AG08396 (cell line): ENCODE data around the gene NEK6.

ENCODE experiments used
- DNase-seq: peaks from one replicate; pipeline ENCODE4 v3.0.0; 2012; ENCODE audit warnings: low spot score, mixed read lengths

NEK6 gene

DNA sequence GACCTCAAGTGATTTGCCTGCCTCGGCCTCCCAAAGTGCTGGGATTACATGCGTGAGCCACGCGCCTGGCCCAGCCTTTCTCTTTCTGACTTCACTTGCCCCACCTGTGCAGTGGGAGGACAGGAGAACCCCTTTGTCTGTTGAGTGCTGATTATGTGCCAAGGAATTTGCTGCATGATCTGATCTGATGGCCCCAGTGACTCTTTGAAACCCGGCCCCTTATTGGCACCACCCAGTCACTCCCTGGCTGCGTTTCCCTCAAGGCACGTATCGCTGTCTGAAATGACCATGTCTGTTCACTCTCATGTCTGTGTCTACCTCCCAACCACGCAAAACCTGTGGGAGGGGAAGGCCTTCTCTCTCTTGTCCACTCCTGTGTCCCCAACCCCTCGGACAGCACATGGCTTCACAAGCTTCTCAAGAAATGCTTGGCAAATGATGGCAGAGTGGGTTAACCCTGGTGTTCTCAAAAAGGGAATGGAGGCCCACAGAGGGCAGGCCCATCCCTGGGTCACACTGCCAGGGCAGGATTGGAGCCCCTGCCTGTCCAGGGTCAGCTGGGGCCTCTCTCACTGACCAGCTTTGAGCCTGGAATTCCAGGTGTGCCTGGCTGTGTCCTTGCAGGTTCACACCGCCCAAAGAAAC, 21.9 kb downstream of the NEK6 start:
- DNase-seq: no peak

DNA sequence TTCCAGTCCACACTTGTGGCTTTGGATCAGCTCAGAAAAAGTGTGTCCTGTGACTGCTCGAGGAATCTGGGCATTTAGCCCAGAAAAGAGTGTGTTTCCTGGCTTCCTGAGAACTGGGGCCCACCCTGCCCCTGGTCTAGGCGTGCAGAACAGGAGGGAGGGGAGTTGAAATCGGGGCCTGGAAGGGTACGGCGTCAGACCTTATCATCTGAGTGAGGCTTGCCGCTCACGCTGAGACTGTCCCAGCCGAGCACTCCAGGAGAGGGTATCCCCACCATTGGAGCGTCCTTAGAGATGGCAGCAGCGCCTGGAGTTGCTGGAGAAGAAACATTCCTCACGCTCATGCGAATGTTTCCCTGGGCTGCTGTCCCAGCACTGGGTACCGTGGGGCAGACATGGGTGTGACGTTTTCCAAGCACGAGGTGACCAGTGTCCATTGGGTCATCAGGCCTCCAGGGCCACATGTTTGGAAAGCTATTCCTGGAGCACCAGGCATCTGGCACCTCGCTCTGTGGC, 22.5 kb downstream of the NEK6 start:
- peak; percentile 73 for DNase-seq

DNA sequence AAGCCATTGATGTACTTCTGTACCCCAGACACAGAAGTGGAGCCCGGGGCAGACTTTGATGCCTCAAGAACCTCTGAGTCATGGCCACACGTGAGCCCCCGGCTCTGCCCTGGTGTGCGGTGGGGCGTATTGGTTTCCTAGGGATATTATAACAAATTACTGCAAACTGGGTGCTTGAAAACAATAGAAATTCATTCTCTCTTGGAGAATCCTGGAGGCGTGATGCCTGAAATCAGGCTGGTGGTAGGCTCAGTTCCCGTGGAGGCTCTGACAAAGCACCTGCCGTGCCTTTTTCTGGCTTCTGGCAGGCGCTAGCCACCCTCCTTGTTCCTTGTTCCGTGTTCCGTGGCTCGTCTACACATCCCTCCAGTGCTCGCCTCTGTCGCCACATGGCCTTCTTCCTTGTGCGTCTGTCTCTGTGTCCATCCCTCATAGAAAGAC, 24.2 kb downstream of the NEK6 start:
- DNase-seq: no peak

DNA sequence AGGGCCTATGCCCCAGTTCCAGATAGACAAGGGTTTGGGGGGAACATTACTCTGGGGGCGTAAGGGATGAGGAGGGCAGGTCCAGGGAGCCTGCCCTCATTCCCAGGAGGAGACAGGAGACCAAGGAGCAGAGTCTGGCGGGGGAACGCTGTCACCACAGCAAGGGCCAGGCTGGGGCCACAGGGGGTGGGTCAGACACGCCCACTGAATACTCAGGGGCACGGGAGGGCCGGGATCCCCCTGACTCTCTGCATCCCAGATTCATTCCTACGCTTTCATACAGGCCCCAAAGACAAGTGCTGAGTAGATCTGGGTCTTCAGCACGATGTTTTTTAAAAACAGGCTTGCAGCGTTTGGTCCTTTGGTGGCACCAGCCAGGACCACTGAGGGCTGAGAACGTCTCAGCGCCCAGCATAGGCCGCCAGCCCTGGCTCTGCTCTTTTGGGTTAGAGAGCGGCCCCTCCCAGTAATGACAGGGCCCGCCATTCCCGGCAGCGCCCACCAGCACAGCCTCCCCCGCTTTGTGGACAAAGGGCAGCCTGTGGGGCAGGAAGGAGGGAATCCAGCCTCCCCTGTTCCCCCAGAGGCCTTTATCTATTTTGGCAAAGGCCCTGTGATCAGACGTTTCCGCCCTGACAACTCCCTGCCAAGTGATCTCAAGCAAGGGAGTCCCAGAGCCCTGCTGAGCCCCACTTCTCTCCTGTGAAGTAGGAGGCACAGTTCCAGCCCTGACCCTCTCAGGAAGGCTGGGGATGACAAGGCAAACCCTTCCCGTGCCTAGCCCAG, 24.9 kb downstream of the NEK6 start:
- DNase-seq: peak; percentile 31

DNA sequence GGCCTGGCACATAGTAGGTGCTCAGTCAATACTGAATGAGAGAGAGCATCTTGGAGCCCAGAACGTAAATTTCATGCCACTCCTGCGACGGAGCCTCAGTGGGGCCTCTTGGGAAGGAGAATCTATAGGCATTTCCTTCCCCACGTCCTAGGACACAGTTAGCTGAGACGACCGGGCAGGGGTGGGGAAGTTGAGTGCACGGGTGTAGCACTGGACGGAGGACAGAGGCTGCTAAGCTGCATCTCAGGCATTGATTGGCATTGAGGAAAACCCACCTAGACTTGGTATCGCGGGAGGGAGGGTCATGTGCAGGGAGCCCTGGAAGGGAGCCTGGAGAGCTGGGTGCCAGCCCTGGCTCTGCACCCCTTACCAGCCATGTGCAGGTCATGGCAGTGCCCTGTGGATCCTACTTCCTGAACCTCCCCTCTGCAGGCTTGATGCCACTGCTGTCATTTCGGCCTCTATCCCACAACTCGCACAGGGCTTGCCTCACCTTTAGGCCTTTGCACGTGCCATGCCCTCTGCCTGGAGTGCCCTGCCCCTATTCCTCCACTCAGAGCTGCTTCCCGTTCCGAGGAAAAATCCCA, 25.6 kb downstream of the NEK6 start:
- DNase-seq: no peak

DNA sequence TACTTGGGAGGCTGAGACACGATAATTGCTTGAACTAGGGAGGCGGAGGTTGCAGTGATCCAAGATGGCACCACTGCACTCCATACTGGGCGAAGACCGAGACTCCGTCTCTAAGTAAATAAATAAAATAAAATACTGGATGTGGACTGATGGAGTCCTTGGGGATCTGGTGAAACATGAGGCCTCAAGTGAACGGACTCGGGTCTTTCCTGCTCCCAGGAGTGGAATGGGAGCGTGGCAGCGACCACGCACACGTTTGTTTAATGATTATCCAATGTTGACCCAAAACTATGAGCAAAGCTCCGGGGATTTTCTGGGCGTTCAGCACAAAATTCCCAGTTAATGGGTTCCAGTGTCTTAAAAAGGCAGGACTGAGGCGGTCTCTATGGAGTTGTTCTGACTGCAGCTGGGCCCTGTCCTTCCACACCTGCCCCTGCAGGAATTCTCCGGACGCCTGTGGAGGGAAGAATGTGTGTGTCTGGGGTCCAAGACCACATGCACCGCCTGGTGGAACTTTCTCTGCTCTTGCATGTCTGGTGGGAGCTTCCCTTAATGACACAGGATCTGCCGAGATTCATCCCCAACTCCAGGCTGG, 26.6 kb downstream of the NEK6 start:
- DNase-seq: no peak

DNA sequence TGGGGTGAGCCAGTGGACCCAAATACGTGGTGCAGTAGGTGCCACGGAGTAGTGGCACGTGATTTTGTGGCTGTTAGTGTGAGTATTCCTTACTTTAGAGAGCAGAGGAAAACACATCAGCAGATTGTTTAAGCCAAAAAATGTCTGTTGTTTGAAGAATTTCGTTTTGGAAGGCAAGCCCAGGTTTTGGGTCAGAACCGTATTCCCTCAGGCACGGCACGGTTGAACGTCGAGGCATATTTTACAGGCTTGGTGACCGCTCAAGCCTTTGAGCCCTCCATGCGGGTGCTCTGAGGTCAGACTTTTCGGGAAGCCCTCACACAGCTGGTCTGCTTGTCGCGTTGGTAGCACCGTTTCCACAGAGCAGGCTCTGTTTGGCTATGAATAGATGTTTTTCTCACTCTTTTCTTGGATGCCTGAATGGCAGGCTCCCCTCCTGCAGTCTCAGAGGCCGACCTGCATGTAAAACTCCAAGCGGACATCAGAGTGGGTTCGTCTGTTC, 27.2 kb downstream of the NEK6 start:
- no peak for DNase-seq

DNA sequence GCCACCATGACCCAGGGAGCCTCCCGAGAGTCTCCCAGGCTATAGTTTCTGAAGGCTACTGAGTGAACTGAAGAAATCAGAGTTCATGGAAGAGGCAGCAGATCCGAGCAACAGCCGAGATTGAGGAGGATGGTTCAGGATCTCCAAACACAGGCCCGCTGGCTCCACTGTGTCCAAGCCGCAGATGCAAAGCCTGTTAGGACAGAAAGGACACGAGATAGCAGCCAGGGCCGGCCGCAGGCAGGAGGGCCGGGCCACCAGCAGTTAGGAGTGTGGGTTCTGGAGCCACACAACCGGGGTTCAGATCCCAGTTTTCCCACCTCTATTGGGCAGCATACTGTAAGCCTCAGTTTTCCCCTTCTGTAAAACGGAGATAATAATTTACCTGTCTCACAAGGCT, 27.7 kb downstream of the NEK6 start:
- no peak for DNase-seq

DNA sequence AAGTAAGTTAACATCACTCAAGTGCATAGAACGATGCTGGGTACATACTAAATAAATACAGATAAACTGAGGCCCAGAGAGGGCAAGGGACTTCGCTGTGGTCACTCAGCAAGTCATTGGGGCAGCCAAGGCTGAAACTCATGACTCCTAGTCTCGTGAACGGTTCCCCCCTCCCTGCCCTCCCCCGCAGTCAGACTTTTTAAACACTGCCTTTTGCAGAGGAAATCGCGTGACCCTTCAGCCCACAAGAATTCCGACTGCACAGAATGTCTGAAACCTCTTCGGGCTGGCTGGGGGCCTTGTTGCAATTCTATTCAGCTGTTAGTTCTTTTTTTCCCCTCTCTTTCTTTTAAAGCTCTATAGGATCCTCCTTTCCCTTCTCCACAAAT, 28.1 kb downstream of the NEK6 start:
- peak; percentile 88 for DNase-seq

DNA sequence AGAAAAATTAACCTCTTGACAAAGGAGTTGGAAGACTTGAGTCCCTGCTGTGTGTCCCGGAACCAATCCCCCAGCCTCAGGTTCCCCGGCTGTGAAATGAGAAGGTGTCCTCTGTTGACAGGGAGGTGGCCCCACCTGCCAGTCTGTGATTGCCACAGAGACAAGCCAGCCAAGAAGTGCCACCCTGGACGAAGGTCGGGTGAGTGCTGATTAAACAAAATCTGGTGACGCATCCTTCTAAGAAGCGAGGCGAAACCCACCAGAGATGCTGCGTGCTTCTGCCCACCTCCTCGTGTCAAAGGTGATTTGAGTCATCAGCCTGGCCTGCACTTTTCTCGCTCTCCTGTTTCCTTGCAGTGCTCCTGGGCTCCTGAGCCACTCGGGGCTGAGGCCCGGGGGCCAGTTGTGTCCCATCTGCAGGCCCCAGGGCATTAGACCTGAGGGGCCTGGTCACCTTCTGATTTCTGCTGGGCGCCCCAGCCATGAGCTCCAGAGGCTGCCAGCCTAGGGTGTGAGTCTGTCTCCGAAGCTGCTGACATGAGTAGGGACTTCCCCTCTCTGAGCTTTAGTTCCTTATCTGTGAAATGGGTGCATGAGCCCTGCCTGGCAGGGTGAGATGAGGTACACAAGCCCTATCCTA, 28.7 kb downstream of the NEK6 start:
- DNase-seq: peak; percentile 89

DNA sequence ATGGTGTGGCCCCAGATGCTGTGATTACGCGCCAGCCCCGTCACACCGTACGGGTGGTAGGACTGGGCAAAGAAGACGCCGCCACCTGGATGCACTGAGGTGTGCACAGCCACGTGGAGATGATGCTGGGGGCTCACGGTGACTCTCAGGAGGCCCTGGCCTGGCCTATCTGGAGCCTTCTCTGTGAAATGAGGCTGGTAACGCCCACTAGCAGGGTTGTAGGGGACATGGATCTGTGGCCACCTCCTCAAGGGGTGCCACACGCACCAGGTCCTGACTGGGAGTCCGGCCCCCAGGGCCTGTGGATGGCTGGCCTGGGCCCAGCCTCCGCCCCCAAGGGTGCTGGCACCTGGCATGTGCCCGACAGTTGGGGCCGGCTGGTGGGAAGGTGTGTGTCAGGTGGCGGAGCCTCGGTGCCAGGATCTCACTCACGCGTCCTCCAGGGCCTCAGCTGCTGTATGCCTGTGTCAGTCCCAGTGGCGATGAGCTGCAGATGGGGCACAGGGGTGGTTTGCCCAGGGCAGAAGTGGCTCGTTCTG, 32.4 kb downstream of the NEK6 start:
- no peak for DNase-seq

DNA sequence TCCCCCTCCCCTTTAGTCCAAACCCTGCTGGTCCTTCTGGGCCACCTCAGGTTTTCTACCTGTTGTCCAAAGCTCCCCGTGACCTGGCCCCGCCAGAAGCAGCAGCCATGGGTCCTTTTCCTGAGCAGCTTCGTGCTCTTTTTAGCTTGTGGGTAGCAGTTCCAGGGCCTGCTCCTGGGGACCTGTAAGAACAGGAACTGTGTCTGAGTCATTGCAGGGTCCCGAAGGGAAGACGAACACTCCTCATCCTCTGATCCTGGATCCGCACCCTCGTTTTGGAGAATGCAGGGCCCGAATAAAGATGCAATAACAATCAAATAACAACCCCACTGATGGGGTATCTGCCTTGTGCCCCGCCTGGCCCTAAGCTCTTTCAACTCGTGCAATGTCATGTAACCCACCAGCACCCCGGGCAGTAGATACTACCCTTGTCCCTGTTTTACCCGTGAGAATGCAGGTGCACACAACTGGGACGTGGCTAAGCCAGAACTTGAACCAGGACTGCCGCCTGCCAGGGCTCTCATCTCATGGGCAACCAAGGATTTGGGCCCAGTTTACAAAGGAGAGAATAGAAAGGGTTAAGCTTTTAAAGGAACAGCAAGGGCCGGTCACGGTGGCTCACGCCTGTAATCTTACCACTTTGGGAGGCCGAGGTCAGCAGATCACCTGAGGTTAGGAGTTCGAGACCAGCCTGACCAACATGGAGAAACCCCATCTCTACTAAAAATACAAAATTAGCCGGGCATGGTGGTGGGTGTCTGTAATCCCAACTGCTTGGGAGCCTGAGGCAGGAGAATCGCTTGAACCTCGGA, 33.2 kb downstream of the NEK6 start:
- DNase-seq: no peak

DNA sequence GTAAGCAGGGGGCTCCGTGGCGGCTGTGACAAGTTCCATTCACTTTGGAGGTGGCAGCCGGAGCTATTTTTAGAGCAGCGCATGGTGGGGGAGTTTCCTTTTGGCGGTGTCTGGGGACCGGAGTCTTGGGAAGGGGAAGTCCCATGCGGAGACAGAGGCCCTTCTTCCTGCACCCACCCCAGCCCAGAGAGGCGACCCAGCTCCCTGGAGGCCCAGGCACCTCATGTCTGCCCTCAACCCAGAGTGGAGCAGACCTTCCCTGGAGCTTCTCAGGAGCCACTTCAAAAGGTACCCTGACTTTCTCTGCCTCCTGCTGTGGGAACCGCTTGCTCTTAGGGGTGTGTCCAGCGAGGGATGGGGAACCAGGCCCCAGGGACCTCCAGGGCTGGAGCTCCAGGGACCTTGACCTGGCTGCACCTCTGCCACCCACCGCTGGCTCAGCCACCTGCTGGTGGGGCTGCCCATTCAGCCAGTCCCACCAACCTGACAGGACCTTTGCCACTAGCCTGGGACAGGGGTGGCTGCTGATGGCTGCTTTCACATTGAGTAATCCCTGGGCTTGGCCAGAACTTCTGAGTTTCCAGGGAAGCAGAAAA, 34.1 kb downstream of the NEK6 start:
- no peak for DNase-seq

DNA sequence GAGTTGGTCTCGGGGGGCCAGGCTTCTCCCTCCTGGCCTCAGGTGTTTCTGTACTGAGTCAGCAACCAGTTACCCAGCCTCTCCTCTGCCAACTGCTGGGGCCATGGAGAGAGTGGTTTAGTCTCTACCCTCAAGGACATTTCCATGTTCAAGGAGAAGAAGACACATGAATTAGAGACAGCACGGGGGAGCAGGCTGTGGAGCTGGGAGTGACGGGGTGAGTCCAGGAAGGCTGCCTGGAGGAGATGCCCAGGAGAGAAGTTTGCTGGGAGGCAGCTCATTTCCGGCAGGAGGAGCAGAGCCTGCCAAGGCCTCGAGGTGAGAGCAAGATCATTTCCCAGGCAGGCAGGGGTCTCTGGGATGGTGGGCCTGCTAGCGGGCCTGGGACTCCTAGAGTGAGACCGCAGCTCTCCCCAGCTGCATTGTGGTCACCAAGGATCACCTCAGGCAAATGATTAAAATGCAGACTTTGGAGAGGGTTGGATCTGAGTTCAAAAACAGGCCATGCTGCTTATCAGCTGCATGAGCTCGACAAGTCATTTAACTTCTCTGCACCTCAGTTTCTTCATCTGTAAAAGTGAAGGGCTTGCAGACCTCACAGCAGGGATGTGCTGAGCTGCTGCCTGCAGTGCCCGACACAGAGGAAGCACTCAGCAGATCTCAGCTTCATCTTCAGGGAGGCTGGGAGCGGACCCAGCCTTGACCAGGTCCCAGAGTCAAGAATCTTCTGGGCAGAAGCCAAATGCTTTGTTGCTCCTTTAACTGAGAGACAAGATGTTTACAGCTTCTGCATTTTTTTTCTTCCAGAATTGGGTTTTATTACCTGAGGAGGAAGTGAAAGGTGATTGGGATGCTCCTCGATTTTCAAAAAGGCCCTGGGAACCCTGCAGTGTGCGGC, 35.2 kb downstream of the NEK6 start:
- no peak for DNase-seq

DNA sequence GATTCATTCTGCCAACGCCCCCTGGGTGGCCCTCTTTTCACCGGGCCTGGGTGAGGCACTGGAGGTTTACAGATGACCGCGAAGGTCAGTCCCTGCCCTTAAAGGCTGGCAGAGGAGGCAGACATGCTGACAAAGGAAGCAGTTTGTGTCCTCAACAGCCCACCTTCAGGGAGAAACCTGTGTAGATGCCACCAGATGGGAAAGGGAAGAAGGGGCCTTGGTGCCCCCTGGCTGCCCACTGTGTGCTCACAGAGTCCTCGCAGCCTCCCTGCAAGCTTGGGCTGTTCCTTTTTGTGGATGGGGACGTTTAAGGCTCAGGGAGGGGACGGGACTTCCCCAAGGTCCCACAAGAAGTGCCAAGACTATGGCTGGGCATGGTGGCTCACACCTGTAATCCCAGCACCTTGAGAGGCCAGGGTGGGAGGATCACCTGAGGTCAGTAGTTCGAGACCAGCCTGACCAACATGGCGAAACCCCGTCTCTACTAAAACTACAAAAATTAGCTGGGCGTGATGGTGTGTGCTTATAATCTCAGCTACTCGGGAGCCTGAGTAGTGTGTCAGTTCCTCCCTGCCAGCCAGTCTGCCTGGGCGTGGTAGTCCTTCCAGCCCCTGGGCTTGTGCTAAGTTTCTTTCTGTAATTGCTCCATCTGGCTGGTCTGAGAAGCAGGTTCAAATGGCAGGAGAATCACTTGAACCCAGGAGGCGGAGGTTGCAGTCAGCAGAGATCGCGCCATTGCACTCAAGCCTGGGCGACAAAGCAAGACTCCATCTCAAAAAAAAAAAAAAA, 36.2 kb downstream of the NEK6 start:
- no peak for DNase-seq

DNA sequence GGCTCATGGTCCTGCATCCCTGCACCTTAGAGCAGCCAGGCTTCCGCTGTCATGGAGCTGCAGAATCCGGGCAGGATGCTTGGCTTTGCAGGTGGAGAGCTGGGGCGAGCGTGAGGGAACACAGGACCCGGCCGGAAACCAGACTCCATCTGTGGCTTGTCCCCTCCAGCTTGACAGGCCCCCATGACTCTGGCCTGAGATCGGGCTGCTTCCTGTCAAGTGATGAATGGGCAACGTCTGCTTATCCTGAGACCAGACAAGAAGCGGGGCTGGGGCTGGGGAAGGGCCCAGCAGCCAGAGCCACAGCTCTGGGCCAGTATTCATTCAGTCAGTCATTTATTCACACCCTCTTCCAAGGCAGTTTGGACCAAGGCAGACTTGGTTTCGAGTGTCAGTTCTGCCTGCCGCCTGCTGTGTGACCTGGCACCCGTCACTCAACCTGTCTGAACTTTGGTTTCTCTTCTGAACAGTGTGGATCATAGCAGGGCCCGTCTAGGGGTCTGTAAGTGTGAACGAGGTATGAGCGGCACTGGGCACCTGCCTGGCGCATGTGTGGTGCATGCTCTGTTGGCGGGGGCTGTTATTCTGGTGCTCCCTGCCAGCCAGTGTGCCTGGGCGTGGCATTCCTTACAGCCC, 37.5 kb downstream of the NEK6 start:
- DNase-seq: no peak

DNA sequence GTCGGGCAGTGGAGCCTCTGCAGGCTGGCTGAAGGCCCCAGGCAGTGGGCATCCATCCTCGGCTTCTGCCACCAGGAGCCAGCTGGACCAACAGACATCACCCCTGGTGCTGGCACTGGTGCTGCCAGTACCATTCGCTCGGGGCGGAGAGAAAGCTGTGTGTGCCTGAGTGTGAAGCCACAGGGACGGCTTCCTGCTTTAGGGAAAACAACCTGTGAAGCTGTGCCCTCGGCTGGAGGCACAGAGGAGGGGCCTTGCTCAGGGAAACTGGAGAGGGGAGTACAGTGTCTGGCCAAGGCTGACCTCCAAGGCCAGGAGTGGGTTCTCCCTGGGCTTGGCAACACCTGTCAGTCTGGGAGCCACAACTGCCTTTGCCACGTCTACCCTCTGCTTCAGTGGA, 38.3 kb downstream of the NEK6 start:
- DNase-seq: no peak
